GM08714 (cell line): ENCODE results near the gene PACRG.

Experiments
- H3K4me3 ChIP-seq: fragments of 200-500 bp; sonication (Bioruptor generic); 2 replicates; pipeline ENCODE4 v1.5.1; 2014; ENCODE audit warnings: mild to moderate bottlenecking, low read length, inconsistent platforms
- ZNF274 ChIP-seq: IDR thresholded peaks from 2 replicates; pipeline ENCODE4 v1.6.1; 2012; ENCODE audit warnings: mild to moderate bottlenecking, low read depth, low read length

PACRG gene

GRCh38 chr6:163249651-163250101 is 521.9 kb downstream of the PACRG start:
- no peak overlapping the region for H3K4me3 ChIP-seq
- TF ChIP-seq ZNF274: no peak

- TF ChIP-seq ZNF274: no peak
- H3K4me3 ChIP-seq: no peak overlapping the region
These were observed 522.3 kb downstream of the PACRG start for GRCh38 chr6:163250116-163250515.

- no peak for TF ChIP-seq ZNF274
- no peak overlapping the region for H3K4me3 ChIP-seq
These were observed 524.4 kb downstream of the PACRG start for GRCh38 chr6:163252061-163252591.

- no peak for TF ChIP-seq ZNF274
- no peak overlapping the region for H3K4me3 ChIP-seq
These were observed 525.9 kb downstream of the PACRG start for GRCh38 chr6:163253556-163254213.

- TF ChIP-seq ZNF274: no peak
- H3K4me3 ChIP-seq: no peak overlapping the region
These were observed 526.6 kb downstream of the PACRG start for GRCh38 chr6:163254341-163254835.

GRCh38 chr6:163255265-163255664 is 527.5 kb downstream of the PACRG start:
- no peak overlapping the region for H3K4me3 ChIP-seq
- TF ChIP-seq ZNF274: no peak

- no peak overlapping the region for H3K4me3 ChIP-seq
These were observed 531.9 kb downstream of the PACRG start for GRCh38 chr6:163259689-163260088.

GRCh38 chr6:163260111-163260895 is 532.5 kb downstream of the PACRG start:
- no peak overlapping the region for H3K4me3 ChIP-seq
- no peak for TF ChIP-seq ZNF274

More at GRCh38 chr6:163259689-163260088, 531.9 kb downstream of the PACRG start:
- TF ChIP-seq ZNF274: no peak

DNA sequence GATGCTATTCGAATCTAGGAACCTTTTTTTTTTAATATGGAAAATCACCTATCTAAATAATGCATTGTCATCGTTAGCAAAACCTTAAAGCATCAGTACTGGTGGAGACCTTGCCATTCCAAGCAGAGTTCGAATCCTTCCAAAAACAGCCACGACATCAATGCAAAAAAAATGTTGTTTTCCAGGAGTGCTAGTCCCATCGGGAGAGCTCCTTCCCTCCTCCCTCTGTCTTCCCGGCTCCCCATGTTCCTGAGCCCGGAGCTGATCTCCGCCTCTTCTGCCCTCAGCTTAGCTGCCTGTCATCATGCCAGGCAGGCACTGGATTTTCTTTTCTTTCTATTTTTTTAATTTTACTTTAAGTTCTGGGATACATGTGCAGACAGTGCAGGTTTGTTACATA is 533.1 kb downstream of the PACRG start:
- no peak for TF ChIP-seq ZNF274
- H3K4me3 ChIP-seq: no peak overlapping the region

GRCh38 chr6:163261361-163261760 is 533.6 kb downstream of the PACRG start:
- no peak overlapping the region for H3K4me3 ChIP-seq
- TF ChIP-seq ZNF274: no peak

DNA sequence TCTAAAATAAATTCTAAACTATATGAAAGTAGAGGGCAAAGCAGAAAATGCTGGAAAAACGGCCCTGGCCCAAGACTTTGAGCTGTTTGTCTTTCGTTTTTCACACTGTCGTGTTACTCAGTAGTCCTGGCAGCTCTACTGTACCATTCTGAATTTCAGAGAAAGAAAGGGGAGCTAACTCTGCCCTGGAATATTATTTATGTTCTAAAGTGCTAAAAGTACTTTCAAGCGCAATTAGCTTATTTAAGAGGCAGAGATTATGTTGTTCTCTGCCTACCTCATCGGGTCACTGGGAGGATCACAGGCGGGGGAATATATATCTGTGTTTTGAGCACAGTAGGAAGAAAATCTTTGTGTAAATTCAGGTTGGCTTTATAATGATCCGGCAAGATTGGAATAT is 534.3 kb downstream of the PACRG start:
- no peak overlapping the region for H3K4me3 ChIP-seq
- TF ChIP-seq ZNF274: no peak

DNA sequence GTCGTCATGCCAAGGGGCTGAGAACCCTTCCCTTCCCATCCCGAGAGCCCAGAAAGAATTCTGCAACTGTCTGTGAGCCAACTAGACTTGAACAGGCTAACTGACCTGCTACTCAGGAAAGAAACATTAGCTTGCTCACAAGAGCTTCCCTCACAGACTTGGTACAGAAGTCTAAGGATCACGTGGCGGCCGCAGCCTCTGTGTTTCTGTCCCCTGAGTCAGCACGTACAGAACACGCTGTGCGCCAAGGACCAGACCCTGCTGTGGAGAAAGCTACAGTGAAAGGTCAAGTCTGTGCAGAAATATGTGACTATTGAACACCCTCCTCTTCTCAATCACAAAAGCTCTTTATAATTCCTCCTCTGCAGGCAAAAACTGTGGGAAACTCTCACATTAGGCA is 535.4 kb downstream of the PACRG start:
- TF ChIP-seq ZNF274: no peak
- no peak overlapping the region for H3K4me3 ChIP-seq

DNA sequence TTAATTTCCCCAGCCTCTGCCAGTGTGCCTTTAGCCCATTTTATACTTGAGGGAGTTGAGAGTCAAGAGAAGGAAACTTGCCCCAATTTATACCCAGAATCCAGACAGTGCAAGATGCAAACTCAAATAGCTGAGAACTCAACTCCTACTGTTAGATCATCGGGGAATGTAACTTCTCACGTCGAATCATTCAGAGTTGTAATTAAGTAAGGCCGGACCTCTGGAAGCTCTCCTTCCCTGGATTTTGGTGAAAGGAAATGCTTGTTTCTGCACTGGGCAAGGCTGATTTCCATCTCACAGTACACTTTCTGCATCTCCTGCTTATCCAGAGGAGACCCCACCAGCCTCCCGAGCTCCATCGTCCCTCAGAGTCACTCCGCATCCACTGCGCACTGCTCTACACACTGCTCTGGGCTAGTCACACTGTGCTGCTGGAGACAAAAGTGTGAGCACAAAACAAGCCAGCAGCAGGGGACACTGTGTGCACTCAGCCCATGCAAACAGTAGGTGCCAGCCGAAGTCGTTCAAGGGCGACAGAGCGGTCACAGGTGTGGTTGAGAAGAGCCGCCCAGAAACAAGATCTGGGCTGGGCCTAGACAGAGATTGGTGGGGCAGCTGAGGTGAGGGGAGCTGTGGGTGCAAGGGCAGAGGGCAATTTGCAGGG is 536.4 kb downstream of the PACRG start:
- no peak for TF ChIP-seq ZNF274

GRCh38 chr6:163264662-163265035 is 536.9 kb downstream of the PACRG start:
- no peak for TF ChIP-seq ZNF274
- H3K4me3 ChIP-seq: no peak overlapping the region

More for the DNA sequence above, 536.4 kb downstream of the PACRG start:
- H3K4me3 ChIP-seq: no peak overlapping the region
